Osteoblast (primary cell): ENCODE results near the gene AKAP14. TPM values are rescaled to one million over a fixed set of nuclear protein-coding genes. Genes with fewer than 3 reads are reported as not detected.

ENCODE experiments used
- DNase-seq: peaks from one replicate; pipeline ENCODE4 v3.0.0; 2011; ENCODE audit warnings: low spot score, mixed read lengths; ENCODE audit not compliant: insufficient read length; ENCODE audit errors: missing footprints
- H2AFZ ChIP-seq: 2 replicates; pipeline ENCODE4 v1.6.0; 2011; ENCODE audit warnings: mild to moderate bottlenecking, low read length
- H3K27ac ChIP-seq: 2 replicates; pipeline ENCODE4 v1.5.1; 2011; ENCODE audit warnings: mild to moderate bottlenecking, low read depth, low read length, moderate library complexity
- H3K27me3 ChIP-seq: 2 replicates; pipeline ENCODE4 v1.6.0; 2012; ENCODE audit warnings: mild to moderate bottlenecking, control low read depth, inconsistent platforms, low read length, moderate library complexity; ENCODE audit not compliant: insufficient read depth
- H3K36me3 ChIP-seq: 2 replicates; pipeline ENCODE4 v1.5.1; 2011; ENCODE audit warnings: mild to moderate bottlenecking, low read length, control low read depth, moderate library complexity; ENCODE audit not compliant: insufficient read depth
- H3K4me1 ChIP-seq: 2 replicates; pipeline ENCODE4 v1.5.1; 2011; ENCODE audit warnings: mild to moderate bottlenecking, low read length, control low read depth, moderate library complexity; ENCODE audit not compliant: insufficient read depth
- H3K4me2 ChIP-seq: 2 replicates; pipeline ENCODE4 v1.6.0; 2011; ENCODE audit warnings: mild to moderate bottlenecking, low read length; ENCODE audit not compliant: insufficient read depth
- H3K4me3 ChIP-seq: fragments of 200-600 bp; sonication (generic); 3 replicates; pipeline ENCODE4 v1.5.1; 2012; ENCODE audit warnings: mild to moderate bottlenecking, low read length, inconsistent platforms; ENCODE audit not compliant: insufficient read depth
- H3K79me2 ChIP-seq: 2 replicates; pipeline ENCODE4 v1.6.0; 2012; ENCODE audit warnings: mild to moderate bottlenecking, low read length, control low read depth, inconsistent platforms; ENCODE audit not compliant: insufficient read depth
- H3K9me3 ChIP-seq: 2 replicates; pipeline ENCODE4 v1.5.1; 2011; ENCODE audit warnings: low read depth, low read length, control low read depth
- H4K20me1 ChIP-seq: 2 replicates; pipeline ENCODE4 v1.6.0; 2012; ENCODE audit warnings: mild to moderate bottlenecking, low read length, control low read depth; ENCODE audit not compliant: insufficient read depth
- total RNA-seq: library from RNA; depleted of rRNA; stranded (reverse); fragments of >200 nt; gene quantifications from 2 replicates; pipeline ENCODE4 v1.2.3, GENCODE V29; 2012
- TF ChIP-seq, protein P1 (sequence below): IDR thresholded peaks from 2 replicates; pipeline ENCODE4 v1.5.1; 2011; ENCODE audit warnings: mild to moderate bottlenecking, low read depth, low read length, moderate library complexity; ENCODE audit errors: extremely low read depth

The AKAP14 gene
- total RNA-seq, 1 donor = not detected

DNA sequence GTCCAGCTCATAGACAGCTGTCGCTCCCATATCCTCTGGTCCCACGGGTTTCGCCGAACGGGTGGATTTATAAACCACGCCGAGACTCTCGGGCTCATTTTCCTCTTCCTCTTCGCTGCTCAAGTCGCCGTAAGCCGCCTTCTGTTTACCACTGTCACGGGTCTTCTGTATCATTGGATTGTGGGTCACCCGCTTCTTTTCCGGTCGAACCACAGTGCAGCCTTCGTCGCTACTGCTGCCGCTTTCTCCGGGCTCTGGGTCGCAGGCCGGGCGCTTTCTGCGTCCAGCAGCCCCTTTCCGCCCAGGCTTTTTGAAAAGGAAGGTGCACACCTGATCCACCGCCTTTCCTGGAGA lies 24.5 kb upstream of the AKAP14 start:
- no peaks in the 10 kb centered on the region for H3K9me3 ChIP-seq
- H3K36me3 ChIP-seq = peaks cover 4% of the 10 kb centered on the region
- no peaks in the 10 kb centered on the region for H3K27me3 ChIP-seq
- TF ChIP-seq, protein P1, sequence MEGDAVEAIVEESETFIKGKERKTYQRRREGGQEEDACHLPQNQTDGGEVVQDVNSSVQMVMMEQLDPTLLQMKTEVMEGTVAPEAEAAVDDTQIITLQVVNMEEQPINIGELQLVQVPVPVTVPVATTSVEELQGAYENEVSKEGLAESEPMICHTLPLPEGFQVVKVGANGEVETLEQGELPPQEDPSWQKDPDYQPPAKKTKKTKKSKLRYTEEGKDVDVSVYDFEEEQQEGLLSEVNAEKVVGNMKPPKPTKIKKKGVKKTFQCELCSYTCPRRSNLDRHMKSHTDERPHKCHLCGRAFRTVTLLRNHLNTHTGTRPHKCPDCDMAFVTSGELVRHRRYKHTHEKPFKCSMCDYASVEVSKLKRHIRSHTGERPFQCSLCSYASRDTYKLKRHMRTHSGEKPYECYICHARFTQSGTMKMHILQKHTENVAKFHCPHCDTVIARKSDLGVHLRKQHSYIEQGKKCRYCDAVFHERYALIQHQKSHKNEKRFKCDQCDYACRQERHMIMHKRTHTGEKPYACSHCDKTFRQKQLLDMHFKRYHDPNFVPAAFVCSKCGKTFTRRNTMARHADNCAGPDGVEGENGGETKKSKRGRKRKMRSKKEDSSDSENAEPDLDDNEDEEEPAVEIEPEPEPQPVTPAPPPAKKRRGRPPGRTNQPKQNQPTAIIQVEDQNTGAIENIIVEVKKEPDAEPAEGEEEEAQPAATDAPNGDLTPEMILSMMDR = no peak
- peak overlapping the region; percentile 86 for H3K4me2 ChIP-seq
- H2AFZ ChIP-seq = peak overlapping the region; percentile 81
- peaks cover 21% of the 10 kb centered on the region for H3K79me2 ChIP-seq
- DNase-seq = peak; percentile 68
- peaks cover 2% of the 10 kb centered on the region for H4K20me1 ChIP-seq
- H3K27ac ChIP-seq = peak overlapping the region; percentile 87
- no peaks in the 10 kb centered on the region for H3K4me1 ChIP-seq
- peak overlapping the region; percentile 76 for H3K4me3 ChIP-seq

GRCh38 chrX:119871599-119872395 lies 23.9 kb upstream of the AKAP14 start, which contains the start of the genes NDUFA1 and RNF113A:
NDUFA1 (plus strand) TSS chrX:119871832; CDS start chrX:119871912, 80 bp downstream.
RNF113A (minus strand) TSS chrX:119871733; CDS start chrX:119871613, 120 bp downstream.
- Histone ChIP-seq H3K36me3 (peaks cover 8% of the 10 kb centered on the region), H2AFZ (peak within 1 kb of the TSS; percentile 81), H3K27me3 (no peaks in the 10 kb centered on the region), H3K4me2 (peak within 1 kb of the TSS; percentile 86), H3K4me1 (no peaks in the 10 kb centered on the region), H3K4me3 (peak within 1 kb of the TSS; percentile 76), H3K27ac (peak within 1 kb of the TSS; percentile 87), H4K20me1 (peaks cover 2% of the 10 kb centered on the region), H3K79me2 (peaks cover 21% of the 10 kb centered on the region), H3K9me3 (no peaks in the 10 kb centered on the region)
- TF ChIP-seq, protein P1 = no peak
- peak; percentile 90 for DNase-seq

- Histone ChIP-seq H3K27me3 (no peaks in the 10 kb centered on the region), H4K20me1 (no peaks in the 10 kb centered on the region), H3K79me2 (peaks cover 2% of the 10 kb centered on the region), H3K27ac (no peak overlapping the region), H3K4me1 (no peaks in the 10 kb centered on the region), H3K36me3 (peaks cover 8% of the 10 kb centered on the region), H3K4me3 (no peak overlapping the region), H3K4me2 (no peak overlapping the region), H3K9me3 (no peaks in the 10 kb centered on the region), H2AFZ (no peak overlapping the region)
- no peak for DNase-seq
- TF ChIP-seq, protein P1 = no peak
Observed at GRCh38 chrX:119878740-119879139, 17.0 kb upstream of the AKAP14 start.

GRCh38 chrX:119880076-119880475 lies 15.6 kb upstream of the AKAP14 start:
- H4K20me1 ChIP-seq = no peaks in the 10 kb centered on the region
- H3K9me3 ChIP-seq = no peaks in the 10 kb centered on the region
- H3K27ac ChIP-seq = no peak overlapping the region
- peaks cover 8% of the 10 kb centered on the region for H3K36me3 ChIP-seq
- H3K4me2 ChIP-seq = no peak overlapping the region
- no peak overlapping the region for H2AFZ ChIP-seq
- no peaks in the 10 kb centered on the region for H3K79me2 ChIP-seq
- H3K4me1 ChIP-seq = no peaks in the 10 kb centered on the region
- no peak overlapping the region for H3K4me3 ChIP-seq
- H3K27me3 ChIP-seq = no peaks in the 10 kb centered on the region
- no peak for DNase-seq
- TF ChIP-seq, protein P1 = no peak
